HUES6 (cell line): Measurements from ENCODE around the gene AGBL1.

Experiments used
- H3K27ac ChIP-seq: 2 replicates; pipeline ENCODE4 v1.7.0; 2013; ENCODE audit warnings: low read depth, mild to moderate bottlenecking, low read length, inconsistent platforms
- H3K27me3 ChIP-seq: 2 replicates; pipeline ENCODE4 v1.6.1; 2013; ENCODE audit warnings: low read length; ENCODE audit not compliant: control insufficient read depth, insufficient read depth
- H3K36me3 ChIP-seq: 2 replicates; pipeline ENCODE4 v1.6.1; 2013; ENCODE audit warnings: low read length; ENCODE audit not compliant: control insufficient read depth, insufficient read depth
- H3K4me1 ChIP-seq: 2 replicates; pipeline ENCODE4 v1.6.1; 2013; ENCODE audit warnings: low read length; ENCODE audit not compliant: control insufficient read depth, insufficient read depth
- H3K4me3 ChIP-seq: 2 replicates; pipeline ENCODE4 v1.5.1; 2013; ENCODE audit warnings: low read depth, low read length
- H3K9ac ChIP-seq: one replicate; pipeline ENCODE4 v1.6.1; 2013; ENCODE audit warnings: mild to moderate bottlenecking, low read length
- H3K9me3 ChIP-seq: 2 replicates; pipeline ENCODE4 v1.6.1; 2013; ENCODE audit warnings: low read depth, low read length; ENCODE audit not compliant: control insufficient read depth, insufficient read depth

AGBL1 gene

GRCh38 chr15:86322629-86323028 lies 243.0 kb downstream of the AGBL1 start:
- no peaks in the 10 kb centered on the region for H3K9me3 ChIP-seq
- H3K4me1 ChIP-seq: no peaks in the 10 kb centered on the region
- H3K4me3 ChIP-seq: no peak overlapping the region
- no peak overlapping the region for H3K27ac ChIP-seq
- no peaks in the 10 kb centered on the region for H3K36me3 ChIP-seq
- H3K9ac ChIP-seq: no peak overlapping the region
- no peaks in the 10 kb centered on the region for H3K27me3 ChIP-seq

DNA sequence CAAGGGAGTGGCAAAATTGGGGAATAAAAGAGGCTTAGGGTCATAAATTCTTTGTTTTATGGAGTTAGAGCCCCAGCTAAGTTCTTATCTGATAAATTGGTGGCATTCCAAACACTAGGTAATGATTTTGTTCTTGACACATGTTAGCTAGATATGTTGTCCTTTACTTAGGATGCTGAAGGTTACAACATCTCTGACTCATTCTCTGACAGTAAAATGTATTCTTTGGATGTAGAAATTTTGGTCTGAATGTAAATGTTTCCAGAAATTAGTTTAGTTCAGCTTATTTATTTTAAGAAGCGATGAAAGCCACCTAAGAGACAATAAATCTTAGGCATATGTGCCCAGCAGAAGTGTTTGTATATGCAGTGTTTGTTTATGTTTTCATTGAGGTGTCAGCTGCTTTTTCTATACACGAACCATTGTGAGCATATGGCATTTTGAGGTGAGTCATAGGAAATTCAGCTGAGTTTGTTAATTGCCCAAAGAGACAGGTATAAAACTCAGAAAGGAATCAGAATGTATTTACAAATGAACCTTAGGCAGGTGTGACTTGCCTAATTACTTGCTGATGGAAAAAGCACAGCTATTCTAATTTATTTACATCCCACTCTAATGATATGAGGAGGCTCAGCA lies 247.7 kb downstream of the AGBL1 start:
- H3K4me3 ChIP-seq: no peak overlapping the region

GRCh38 chr15:86328658-86329057 lies 249.0 kb downstream of the AGBL1 start:
- Histone ChIP-seq H3K9me3 (peaks cover 16% of the 10 kb centered on the region), H3K36me3 (no peaks in the 10 kb centered on the region), H3K4me3 (no peak overlapping the region), H3K27me3 (no peaks in the 10 kb centered on the region), H3K4me1 (no peaks in the 10 kb centered on the region), H3K9ac (no peak overlapping the region), H3K27ac (no peak overlapping the region)

More for the DNA sequence above, 247.7 kb downstream of the AGBL1 start:
- peaks cover 16% of the 10 kb centered on the region for H3K9me3 ChIP-seq
- H3K36me3 ChIP-seq: no peaks in the 10 kb centered on the region
- H3K4me1 ChIP-seq: no peaks in the 10 kb centered on the region
- H3K9ac ChIP-seq: no peak overlapping the region
- H3K27me3 ChIP-seq: no peaks in the 10 kb centered on the region
- H3K27ac ChIP-seq: no peak overlapping the region

DNA sequence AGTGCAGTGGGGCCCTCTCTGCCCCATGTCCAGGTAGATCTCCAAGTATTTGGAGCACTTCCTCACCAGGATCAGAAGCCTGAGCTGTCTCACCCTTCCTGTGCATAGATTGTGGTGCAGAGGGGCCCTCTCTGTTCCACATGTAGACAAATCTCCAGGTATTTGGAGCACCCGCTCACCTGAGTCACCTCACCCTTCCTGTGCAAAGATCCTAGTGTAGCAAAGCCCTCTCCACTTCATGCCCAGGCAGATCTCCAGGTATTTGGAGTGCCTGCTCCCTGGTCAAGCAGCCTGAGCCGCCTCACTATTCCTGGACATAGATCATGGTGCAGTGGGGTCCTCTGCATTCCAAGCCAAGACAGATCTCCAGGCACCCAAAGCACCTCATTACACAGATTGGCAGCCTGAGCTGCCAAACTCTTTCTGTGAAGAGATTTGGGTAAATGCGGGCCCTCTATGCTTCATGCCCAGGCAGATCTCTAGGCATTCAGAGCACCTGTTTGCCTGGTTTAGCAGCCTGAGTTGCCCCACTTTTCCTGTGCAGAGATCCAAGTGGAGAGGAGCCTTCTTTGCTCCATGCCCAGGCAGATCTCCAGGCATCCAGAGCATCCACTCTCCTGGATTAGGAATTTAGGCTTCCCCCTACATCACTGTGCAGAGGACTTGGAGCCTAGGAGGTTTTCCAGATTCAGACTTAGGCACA lies 249.8 kb downstream of the AGBL1 start:
- no peaks in the 10 kb centered on the region for H3K36me3 ChIP-seq

DNA sequence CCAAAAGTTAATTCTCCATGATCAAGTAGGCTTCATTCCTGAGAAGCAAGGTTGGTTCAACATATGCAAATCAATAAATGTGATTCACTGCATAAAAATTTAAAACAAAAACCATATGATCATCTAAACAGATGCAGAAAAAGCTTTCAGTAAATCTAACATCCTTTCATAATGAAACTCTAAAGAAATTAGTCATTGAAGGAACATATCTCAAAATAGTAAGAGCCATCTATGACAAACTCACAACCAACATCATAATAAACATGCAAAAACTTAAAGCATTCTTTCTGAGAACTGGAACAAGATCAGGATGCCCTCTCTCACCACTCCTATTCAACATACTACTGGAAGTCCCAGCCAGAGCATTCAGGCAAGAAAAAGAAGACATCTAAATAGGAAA lies 254.1 kb downstream of the AGBL1 start:
- Histone ChIP-seq H3K9me3 (peaks cover 12% of the 10 kb centered on the region), H3K9ac (no peak overlapping the region), H3K27me3 (no peaks in the 10 kb centered on the region), H3K4me3 (no peak overlapping the region), H3K27ac (no peak overlapping the region), H3K36me3 (no peaks in the 10 kb centered on the region), H3K4me1 (no peaks in the 10 kb centered on the region)

More for the DNA sequence above, 249.8 kb downstream of the AGBL1 start:
- Histone ChIP-seq H3K4me3 (no peak overlapping the region), H3K9me3 (peaks cover 16% of the 10 kb centered on the region), H3K9ac (no peak overlapping the region), H3K27me3 (no peaks in the 10 kb centered on the region), H3K27ac (no peak overlapping the region), H3K4me1 (no peaks in the 10 kb centered on the region)

DNA sequence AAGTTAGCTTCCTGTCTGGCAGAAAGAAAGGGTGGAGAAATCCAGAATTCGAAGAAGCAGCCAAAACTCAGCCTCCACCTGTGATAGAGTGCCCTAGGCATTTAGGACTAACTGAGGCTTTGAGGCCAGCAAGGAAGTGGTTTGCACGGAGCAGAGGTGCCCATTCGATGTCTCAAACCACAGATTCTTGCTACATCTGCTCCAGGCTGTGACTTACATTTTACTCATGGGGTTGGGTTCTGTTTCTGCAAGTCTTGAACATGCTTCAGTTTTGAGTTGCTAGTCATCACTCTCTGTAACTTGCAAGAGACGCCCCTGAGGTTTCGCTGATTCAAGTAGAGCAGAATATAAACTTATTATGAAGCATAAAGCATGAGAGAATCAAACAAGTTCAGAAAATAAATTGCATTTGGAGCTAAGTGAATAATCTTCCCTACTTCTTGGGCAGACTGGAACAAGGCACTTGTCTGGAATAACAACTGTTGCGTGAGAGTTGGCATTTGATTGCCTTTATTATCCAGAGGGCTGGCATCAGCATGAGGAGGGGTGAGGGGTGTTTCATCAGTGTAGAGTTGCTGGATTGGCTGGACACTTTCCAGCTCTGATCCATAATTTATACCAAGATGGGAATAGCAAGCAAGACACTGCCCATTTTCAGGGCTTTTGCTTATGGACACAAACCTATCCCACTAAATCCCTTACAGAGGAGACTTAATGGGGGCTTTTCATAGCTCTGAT lies 256.5 kb downstream of the AGBL1 start:
- H3K27ac ChIP-seq: no peak overlapping the region
- no peaks in the 10 kb centered on the region for H3K4me1 ChIP-seq
- H3K9ac ChIP-seq: no peak overlapping the region
- H3K27me3 ChIP-seq: no peaks in the 10 kb centered on the region
- H3K36me3 ChIP-seq: no peaks in the 10 kb centered on the region
- H3K4me3 ChIP-seq: no peak overlapping the region
- no peaks in the 10 kb centered on the region for H3K9me3 ChIP-seq

- Histone ChIP-seq H3K9ac (no peak overlapping the region), H3K4me1 (no peaks in the 10 kb centered on the region), H3K36me3 (no peaks in the 10 kb centered on the region), H3K27ac (no peak overlapping the region), H3K9me3 (no peaks in the 10 kb centered on the region), H3K4me3 (no peak overlapping the region), H3K27me3 (no peaks in the 10 kb centered on the region)
Measured at GRCh38 chr15:86337071-86337470, 257.4 kb downstream of the AGBL1 start.

DNA sequence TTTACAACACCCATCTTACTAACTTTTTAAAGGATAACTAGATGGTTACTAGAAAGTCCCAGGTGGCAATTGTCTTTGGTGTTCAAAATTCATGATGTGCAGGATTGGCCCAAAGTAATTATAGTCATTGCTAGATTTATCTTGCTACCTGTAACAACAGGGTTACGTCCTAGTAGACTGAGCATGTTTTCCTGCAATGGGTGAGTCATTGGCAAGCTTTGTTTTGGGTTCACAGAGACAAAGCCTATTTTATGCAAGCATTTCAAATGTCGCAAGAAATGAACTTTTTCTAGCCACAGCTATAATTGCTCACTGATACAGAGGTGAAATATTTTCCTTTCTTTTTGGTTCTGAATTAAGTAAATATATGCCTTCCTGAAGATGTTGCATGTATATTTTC lies 267.6 kb downstream of the AGBL1 start:
- Histone ChIP-seq H3K27ac (no peak overlapping the region), H3K4me1 (no peaks in the 10 kb centered on the region), H3K4me3 (no peak overlapping the region), H3K27me3 (no peaks in the 10 kb centered on the region), H3K36me3 (no peaks in the 10 kb centered on the region), H3K9me3 (no peaks in the 10 kb centered on the region), H3K9ac (no peak overlapping the region)

GRCh38 chr15:86349565-86349964 lies 269.9 kb downstream of the AGBL1 start:
- Histone ChIP-seq H3K27me3 (no peaks in the 10 kb centered on the region), H3K4me3 (no peak overlapping the region), H3K9me3 (no peaks in the 10 kb centered on the region), H3K4me1 (no peaks in the 10 kb centered on the region), H3K27ac (no peak overlapping the region), H3K36me3 (no peaks in the 10 kb centered on the region), H3K9ac (no peak overlapping the region)

DNA sequence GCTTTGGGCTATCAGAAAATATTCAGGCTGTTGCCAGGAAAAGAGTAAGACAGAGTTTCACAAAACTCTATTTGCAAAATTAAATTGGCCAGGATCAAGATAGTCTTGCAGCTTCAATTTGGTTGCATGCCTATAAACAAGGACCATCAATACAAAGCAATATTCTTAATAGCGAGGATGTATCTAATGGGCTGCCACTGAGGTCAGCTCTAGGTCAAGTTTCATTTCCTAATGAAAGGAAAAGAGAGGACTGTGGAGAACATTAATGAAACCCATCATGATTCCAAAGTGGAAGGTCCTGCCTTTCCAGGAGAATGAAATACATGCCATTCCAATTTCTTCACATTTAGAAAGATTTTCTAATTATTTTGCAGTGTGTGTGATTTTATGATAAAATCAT lies 273.5 kb downstream of the AGBL1 start:
- Histone ChIP-seq H3K4me3 (no peak overlapping the region), H3K27ac (no peak overlapping the region), H3K36me3 (no peaks in the 10 kb centered on the region), H3K4me1 (no peaks in the 10 kb centered on the region), H3K9ac (no peak overlapping the region), H3K9me3 (no peaks in the 10 kb centered on the region), H3K27me3 (no peaks in the 10 kb centered on the region)

GRCh38 chr15:86355361-86355760 lies 275.7 kb downstream of the AGBL1 start:
- no peak overlapping the region for H3K9ac ChIP-seq
- no peak overlapping the region for H3K27ac ChIP-seq
- no peak overlapping the region for H3K4me3 ChIP-seq
- no peaks in the 10 kb centered on the region for H3K27me3 ChIP-seq
- H3K9me3 ChIP-seq: no peaks in the 10 kb centered on the region
- no peaks in the 10 kb centered on the region for H3K36me3 ChIP-seq
- no peaks in the 10 kb centered on the region for H3K4me1 ChIP-seq
